Kasumi-1 (cell line): Measurements from ENCODE around the gene TP53BP2.
"Not testable (repeated sequence)": the region's sequence is repeated elsewhere in the genome, so short reads cannot be mapped to it uniquely, and the experiment has no call there.

Experiments used
- DNase-seq, 2 experiments: peaks; one replicate each; lab custom pipeline; 2025; lab: John Stamatoyannopoulos, UW

Gene TP53BP2

GRCh38 chr1:223831755-223832636, 13.8 kb downstream of the TP53BP2 start:
- peak in 1 of 2 experiments; percentile 37 for DNase-seq

- DNase-seq, result no peak
These were observed 16.1 kb downstream of the TP53BP2 start for GRCh38 chr1:223829678-223830077.

DNA sequence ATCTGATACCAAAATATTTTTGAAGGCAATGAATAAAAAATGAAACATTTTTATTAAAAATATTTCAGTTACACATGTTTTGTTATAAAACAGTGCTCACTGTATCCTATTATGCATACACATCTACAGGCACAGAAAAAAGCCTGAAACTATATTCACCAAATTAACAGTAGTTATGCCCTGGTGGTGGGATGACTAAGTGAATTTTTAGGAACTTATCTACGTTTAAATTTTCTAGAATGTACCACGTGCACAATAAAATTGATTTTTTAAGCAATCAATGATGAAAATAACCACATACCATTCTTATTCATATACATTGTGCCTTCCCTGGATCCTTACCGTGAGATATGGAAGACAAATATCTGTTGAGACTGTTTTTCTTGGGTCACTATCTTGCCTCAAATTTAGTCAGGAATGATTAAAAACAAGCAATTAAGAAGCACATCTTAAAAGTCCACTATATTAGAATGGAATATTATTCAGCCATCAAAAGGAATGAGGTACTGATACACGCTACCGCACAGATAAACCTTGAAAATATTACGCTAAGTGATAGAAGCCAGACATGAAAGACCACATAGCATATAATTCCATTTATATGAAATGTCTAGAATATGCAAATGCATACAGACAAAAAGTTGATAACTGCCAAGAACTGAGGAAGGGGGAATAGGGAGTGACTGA, 17.4 kb downstream of the TP53BP2 start:
- DNase-seq, result no peak

GRCh38 chr1:223827193-223827663, 18.5 kb downstream of the TP53BP2 start:
- peak; percentile 22 to 31 for DNase-seq

DNA sequence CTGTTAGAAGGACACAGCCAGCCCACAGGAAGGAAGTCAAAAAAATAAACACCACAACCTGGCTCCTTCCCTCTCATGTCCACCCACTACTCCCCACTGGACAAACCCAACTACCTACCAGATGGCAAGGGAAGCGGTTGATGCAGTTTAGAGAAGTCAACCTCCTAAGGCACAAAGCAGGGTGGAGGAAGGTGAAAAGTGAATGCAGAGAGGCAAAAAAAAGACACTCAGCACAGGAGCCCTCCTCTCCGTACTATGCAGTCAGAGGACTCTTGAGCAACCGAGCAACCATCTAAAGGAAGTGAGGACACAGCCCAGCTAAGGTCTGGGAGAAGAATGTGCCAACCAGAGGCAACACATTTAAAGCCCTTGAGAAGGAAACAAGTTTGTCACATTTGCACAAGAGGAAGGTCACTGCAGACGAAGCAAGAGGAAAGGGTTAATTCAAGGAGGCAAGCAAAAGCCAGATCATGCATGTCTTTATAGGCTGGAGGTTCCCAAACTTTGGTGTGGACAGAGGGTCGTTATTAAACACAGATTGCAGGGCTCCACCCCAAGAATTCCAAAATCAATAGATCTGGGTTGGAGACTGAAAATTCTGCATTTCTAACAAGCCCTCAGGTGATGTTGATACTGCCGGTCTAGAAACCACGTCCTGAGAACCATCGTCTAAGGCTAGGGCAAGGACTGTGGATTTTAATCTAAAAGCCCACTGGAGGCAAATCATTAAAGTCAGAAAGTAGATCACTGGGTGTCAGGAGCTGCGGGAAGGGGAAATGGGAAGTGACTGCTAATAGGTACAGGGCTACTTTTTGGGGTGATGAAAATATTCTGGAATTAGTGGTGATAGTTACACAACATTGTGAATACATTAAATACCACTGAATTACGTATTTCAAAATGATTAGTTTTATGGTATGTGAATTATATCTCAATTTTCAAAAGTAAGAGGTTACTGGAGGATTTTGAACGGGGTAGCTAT, 19.7 kb downstream of the TP53BP2 start:
- peak; percentile 87 to 92 for DNase-seq

DNA sequence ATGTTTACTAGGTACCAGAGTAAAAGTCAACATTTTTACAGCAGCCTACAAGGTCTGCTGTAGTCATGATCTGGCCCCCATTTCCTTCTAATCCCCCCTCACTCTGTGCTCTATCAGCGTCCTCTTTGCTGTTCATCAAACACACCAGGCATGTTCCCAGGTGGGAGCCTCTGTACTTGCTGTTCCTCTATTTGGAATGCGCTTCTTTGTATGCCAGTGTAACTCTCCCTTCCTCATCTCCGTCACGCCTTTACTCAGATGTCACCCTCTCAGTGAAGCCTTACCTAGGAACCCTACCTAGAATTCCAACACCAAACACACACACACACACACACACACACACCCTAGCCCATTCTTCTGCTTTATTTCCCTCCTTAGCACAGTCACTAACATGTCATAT, 21.0 kb downstream of the TP53BP2 start:
- DNase-seq, result no peak

DNA sequence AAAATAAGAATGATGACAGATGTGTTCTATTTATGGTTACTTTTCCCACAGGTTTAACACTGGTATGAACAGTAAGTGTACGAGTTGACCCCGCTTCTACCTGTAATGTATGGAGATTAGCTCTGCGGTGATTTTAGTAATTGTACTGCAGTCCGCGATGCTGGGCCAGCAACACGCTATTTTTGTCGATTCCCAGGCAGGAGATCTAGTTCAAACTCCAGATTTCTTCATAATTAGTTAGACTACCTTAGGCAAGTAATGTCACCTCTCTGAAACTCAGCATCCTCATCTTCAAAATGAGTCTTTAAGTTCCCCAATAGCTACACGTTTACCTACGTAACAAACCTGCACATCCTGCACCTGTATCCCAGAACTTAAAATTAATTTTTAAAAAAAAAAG, 21.5 kb downstream of the TP53BP2 start:
- no peak for DNase-seq

- DNase-seq, result no peak
These were observed 24.8 kb downstream of the TP53BP2 start for GRCh38 chr1:223820971-223821370.

DNA sequence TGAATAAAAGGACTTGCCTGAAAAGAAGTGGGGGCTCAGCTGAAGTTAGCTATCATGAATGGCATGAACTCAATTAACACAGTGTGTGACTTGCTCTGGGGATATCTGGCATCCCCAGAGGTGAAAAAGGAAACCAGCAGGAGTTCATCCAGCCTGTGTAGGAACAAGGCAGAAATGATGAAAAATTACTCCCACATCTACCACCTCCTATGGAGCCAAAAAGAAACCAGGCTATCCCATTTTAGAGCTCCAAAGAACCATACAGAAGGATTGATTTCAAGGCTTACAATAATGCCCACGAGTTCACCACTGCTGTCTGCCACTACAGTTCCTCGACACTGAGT, 25.3 kb downstream of the TP53BP2 start:
- no peak for DNase-seq

GRCh38 chr1:223819730-223820514, 25.8 kb downstream of the TP53BP2 start:
- DNase-seq, result no peak

DNA sequence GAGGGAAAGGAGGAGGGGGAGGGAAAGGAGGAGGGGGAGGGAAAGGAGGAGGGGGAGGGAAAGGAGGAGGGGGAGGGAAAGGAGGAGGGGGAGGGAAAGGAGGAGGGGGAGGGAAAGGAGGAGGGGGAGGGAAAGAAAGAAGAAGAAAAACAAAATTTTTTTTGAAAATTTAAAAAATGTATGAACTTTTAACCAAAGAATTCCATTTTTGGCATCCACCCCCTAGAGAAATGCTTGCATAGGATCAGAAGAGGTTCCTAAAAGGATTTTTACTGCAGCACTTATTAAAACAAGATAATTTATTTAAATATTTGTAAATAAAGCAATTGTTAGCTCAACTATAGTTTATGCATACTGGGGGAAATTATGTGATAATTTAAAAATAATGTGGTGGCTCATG, 28.5 kb downstream of the TP53BP2 start:
- not testable (repeated sequence) for DNase-seq

DNA sequence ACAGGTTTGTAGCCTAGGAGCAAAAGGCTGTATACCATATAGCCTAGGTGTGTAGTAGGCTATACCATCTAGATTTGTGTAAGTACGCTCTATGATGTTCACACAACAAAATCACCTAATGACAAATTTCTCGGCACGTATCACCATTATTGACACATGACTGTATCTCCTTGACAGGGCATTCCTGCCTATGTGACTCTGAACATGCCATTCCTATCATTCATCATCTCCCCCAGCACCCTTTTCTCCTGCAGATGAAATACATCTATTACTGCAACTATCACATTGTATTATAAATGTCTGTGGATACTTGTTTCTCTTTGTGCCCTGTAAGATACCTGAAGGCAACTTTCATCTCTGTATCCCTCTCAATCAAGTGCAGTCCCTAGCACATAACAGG, 29.9 kb downstream of the TP53BP2 start:
- no peak for DNase-seq

- no peak for DNase-seq
These were observed 30.5 kb downstream of the TP53BP2 start for GRCh38 chr1:223815020-223815853.

GRCh38 chr1:223813645-223814044, 32.1 kb downstream of the TP53BP2 start:
- no peak for DNase-seq

DNA sequence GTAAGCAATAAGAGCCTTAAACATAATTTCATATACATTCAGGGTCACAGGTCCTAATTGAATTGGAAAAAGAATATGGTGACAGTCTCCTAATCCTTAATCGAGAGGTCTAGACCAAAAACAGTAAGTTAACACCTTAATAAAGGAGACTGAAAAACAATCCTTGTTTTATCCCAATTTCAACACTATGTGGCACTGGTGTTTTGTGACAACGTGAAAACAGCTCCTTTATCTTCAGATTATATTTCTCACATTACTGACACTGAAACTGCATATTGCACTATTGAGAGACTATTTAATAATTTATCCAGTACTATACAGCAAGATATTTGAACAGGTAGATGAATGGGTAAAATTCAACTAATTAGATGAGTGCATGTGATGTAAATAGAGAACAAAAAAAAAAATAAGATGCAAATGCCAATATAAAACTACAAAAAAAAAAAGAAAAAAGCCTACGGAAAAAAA, 34.1 kb downstream of the TP53BP2 start:
- peak; percentile 57 to 73 for DNase-seq

DNA sequence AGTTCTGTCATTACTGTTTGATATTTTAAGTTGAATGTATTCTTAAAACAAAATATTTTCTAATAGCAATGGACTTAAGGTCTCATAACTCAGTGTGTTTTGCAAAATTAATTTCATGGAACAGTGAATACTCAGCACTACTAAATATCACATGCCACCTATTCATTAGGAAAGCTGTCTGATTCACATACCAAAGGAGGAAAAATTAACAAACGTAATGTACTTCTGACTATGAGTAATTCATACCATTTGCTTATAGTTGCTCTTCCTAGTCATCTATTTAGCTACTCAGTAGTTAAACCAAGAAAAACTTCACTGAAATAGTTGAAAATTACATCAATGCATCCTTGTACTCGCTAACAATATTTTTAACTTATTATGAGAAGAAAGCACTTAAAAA, 35.2 kb downstream of the TP53BP2 start:
- no peak for DNase-seq

GRCh38 chr1:223809905-223810304, 35.8 kb downstream of the TP53BP2 start:
- not testable (repeated sequence) for DNase-seq

GRCh38 chr1:223803211-223803610, 42.5 kb downstream of the TP53BP2 start:
- DNase-seq, result no peak

- DNase-seq, result no peak
These were observed 43.1 kb downstream of the TP53BP2 start for GRCh38 chr1:223802602-223803001.

- DNase-seq, result no peak
These were observed 43.7 kb downstream of the TP53BP2 start for GRCh38 chr1:223802032-223802431.
